HG03025 (cell line): ENCODE data around the gene SLC35B1.
"Not testable (repeated sequence)": the region's sequence is repeated elsewhere in the genome, so short reads cannot be mapped to it uniquely, and the experiment has no call there.

Source experiments
- ATAC-seq: cut with Tn5 transposase; IDR thresholded peaks from one replicate; pipeline ENCODE4 v1.9.1; 2021; ENCODE audit warnings: mild to moderate bottlenecking, moderate library complexity; ENCODE audit not compliant: unreplicated experiment, low FRiP score

The SLC35B1 gene

GRCh38 chr17:49677134-49677932, 30.4 kb downstream of the SLC35B1 start:
- peak; percentile 73 for ATAC-seq

- no peak for ATAC-seq
Observed at GRCh38 chr17:49676276-49676868, 31.4 kb downstream of the SLC35B1 start.

GRCh38 chr17:49674507-49674906, 33.3 kb downstream of the SLC35B1 start:
- no peak for ATAC-seq

GRCh38 chr17:49673679-49674078, 34.1 kb downstream of the SLC35B1 start:
- not testable (repeated sequence) for ATAC-seq

- no peak for ATAC-seq
Observed at GRCh38 chr17:49670641-49671040, 37.1 kb downstream of the SLC35B1 start.

- ATAC-seq = no peak
Observed at GRCh38 chr17:49670002-49670401, 37.8 kb downstream of the SLC35B1 start.

- no peak for ATAC-seq
Observed at GRCh38 chr17:49667854-49668253, 39.9 kb downstream of the SLC35B1 start.

GRCh38 chr17:49664706-49665211, 43.0 kb downstream of the SLC35B1 start:
- no peak for ATAC-seq

GRCh38 chr17:49659661-49660382, 47.9 kb downstream of the SLC35B1 start:
- no peak for ATAC-seq

GRCh38 chr17:49656247-49656646, 51.5 kb downstream of the SLC35B1 start:
- no peak for ATAC-seq
